ENCODE results near the gene REXO2. TPM values are rescaled to one million over a fixed set of nuclear protein-coding genes. Genes with fewer than 3 reads are reported as not detected.

The REXO2 gene
- total RNA-seq, 2 donors from 2014 or later: 69.8 to 89.9 TPM

GRCh38 chr11:114452399-114452798 is 13.1 kb downstream of the REXO2 start:
- Histone ChIP-seq H3K4me3 (ENCODE audit: low read length) (no peak overlapping the region), H3K4me1 (ENCODE audit: control insufficient read depth, insufficient read depth, low read length) (no peaks in the 10 kb centered on the region), H3K9ac (ENCODE audit: extremely low read depth, low read length, poor library complexity, severe bottlenecking) (no peak overlapping the region), H3K27me3 (ENCODE audit: control insufficient read depth, insufficient read depth, low read length, poor library complexity, severe bottlenecking) (no peaks in the 10 kb centered on the region), H3K9me3 (ENCODE audit: control insufficient read depth, low read length) (no peaks in the 10 kb centered on the region), H3K27ac (ENCODE audit: low read depth, low read length) (no peak overlapping the region), H3K36me3 (ENCODE audit: control insufficient read depth, insufficient read depth, low read length) (peaks cover 46% of the 10 kb centered on the region)
- H3K9me3 Mint-ChIP-seq: no peaks in the 10 kb centered on the region
- no peak for TF ChIP-seq CTCF (conservative IDR thresholded peaks at IDR 0.05)
- 100% methylated on average over 3 of the region's 3 CpGs; no CpG with 5 or more reads in 1 of the 2 experiments for WGBS, 2 experiments (ENCODE audit: insufficient coverage in 1 of 2, insufficient read length in 1 of 2)
- no peak for DNase-seq
- H3K27ac Mint-ChIP-seq: no peak overlapping the region
- peaks cover 50% of the 10 kb centered on the region for H3K36me3 Mint-ChIP-seq (ENCODE audit: low read depth)
- H3K4me1 Mint-ChIP-seq: no peaks in the 10 kb centered on the region
- no peaks in the 10 kb centered on the region for H3K27me3 Mint-ChIP-seq (ENCODE audit: insufficient read depth)
- no peak overlapping the region for H3K4me3 Mint-ChIP-seq

- DNase-seq: no peak
- Histone ChIP-seq H3K9me3 (ENCODE audit: control insufficient read depth, low read length) (peaks cover 9% of the 10 kb centered on the region), H3K4me1 (ENCODE audit: control insufficient read depth, insufficient read depth, low read length) (no peaks in the 10 kb centered on the region), H3K4me3 (ENCODE audit: low read length) (no peak overlapping the region), H3K27ac (ENCODE audit: low read depth, low read length) (no peak overlapping the region), H3K27me3 (ENCODE audit: control insufficient read depth, insufficient read depth, low read length, poor library complexity, severe bottlenecking) (no peaks in the 10 kb centered on the region), H3K36me3 (ENCODE audit: control insufficient read depth, insufficient read depth, low read length) (no peaks in the 10 kb centered on the region), H3K9ac (ENCODE audit: extremely low read depth, low read length, poor library complexity, severe bottlenecking) (no peak overlapping the region)
- no peak overlapping the region for H3K27ac Mint-ChIP-seq
- H3K36me3 Mint-ChIP-seq (ENCODE audit: low read depth): peaks cover 5% of the 10 kb centered on the region
- no peak overlapping the region for H3K4me3 Mint-ChIP-seq
- no peaks in the 10 kb centered on the region for H3K27me3 Mint-ChIP-seq (ENCODE audit: insufficient read depth)
- WGBS, 2 experiments (ENCODE audit: insufficient coverage in 1 of 2, insufficient read length in 1 of 2): 92% methylated on average over 2 of the region's 2 CpGs; no CpG with 5 or more reads in 1 of the 2 experiments
- TF ChIP-seq CTCF (conservative IDR thresholded peaks at IDR 0.05): no peak
- H3K4me1 Mint-ChIP-seq: no peaks in the 10 kb centered on the region
- no peaks in the 10 kb centered on the region for H3K9me3 Mint-ChIP-seq
These were observed 24.7 kb downstream of the REXO2 start for GRCh38 chr11:114463999-114464398.

- Histone ChIP-seq H3K36me3 (ENCODE audit: control insufficient read depth, insufficient read depth, low read length) (no peaks in the 10 kb centered on the region), H3K9me3 (ENCODE audit: control insufficient read depth, low read length) (peaks cover 9% of the 10 kb centered on the region), H3K4me3 (ENCODE audit: low read length) (no peak overlapping the region), H3K4me1 (ENCODE audit: control insufficient read depth, insufficient read depth, low read length) (no peaks in the 10 kb centered on the region), H3K9ac (ENCODE audit: extremely low read depth, low read length, poor library complexity, severe bottlenecking) (no peak overlapping the region), H3K27ac (ENCODE audit: low read depth, low read length) (no peak overlapping the region), H3K27me3 (ENCODE audit: control insufficient read depth, insufficient read depth, low read length, poor library complexity, severe bottlenecking) (no peaks in the 10 kb centered on the region)
- WGBS, 2 experiments (ENCODE audit: insufficient coverage in 1 of 2, insufficient read length in 1 of 2): 90 to 94% methylated on average over 2 of the region's 3 CpGs
- H3K27me3 Mint-ChIP-seq (ENCODE audit: insufficient read depth): no peaks in the 10 kb centered on the region
- no peak overlapping the region for H3K27ac Mint-ChIP-seq
- H3K9me3 Mint-ChIP-seq: peaks cover 3% of the 10 kb centered on the region
- peaks cover 8% of the 10 kb centered on the region for H3K36me3 Mint-ChIP-seq (ENCODE audit: low read depth)
- H3K4me3 Mint-ChIP-seq: no peak overlapping the region
- no peak for TF ChIP-seq CTCF (conservative IDR thresholded peaks at IDR 0.05)
- no peak for DNase-seq
- no peaks in the 10 kb centered on the region for H3K4me1 Mint-ChIP-seq
These were observed 27.5 kb downstream of the REXO2 start for GRCh38 chr11:114466742-114467141.
